ENCODE data around the gene PURB.
"Not testable (repeated sequence)": the region's sequence is repeated elsewhere in the genome, so short reads cannot be mapped to it uniquely, and the experiment has no call there.

PURB gene

GRCh38 chr7:44853391-44853790 lies 31.9 kb downstream of the PURB start:
- DNase-seq (ENCODE audit: low read depth, low spot score) = no peak

GRCh38 chr7:44852590-44852989 lies 32.7 kb downstream of the PURB start:
- DNase-seq (ENCODE audit: low read depth, low spot score) = no peak

DNA sequence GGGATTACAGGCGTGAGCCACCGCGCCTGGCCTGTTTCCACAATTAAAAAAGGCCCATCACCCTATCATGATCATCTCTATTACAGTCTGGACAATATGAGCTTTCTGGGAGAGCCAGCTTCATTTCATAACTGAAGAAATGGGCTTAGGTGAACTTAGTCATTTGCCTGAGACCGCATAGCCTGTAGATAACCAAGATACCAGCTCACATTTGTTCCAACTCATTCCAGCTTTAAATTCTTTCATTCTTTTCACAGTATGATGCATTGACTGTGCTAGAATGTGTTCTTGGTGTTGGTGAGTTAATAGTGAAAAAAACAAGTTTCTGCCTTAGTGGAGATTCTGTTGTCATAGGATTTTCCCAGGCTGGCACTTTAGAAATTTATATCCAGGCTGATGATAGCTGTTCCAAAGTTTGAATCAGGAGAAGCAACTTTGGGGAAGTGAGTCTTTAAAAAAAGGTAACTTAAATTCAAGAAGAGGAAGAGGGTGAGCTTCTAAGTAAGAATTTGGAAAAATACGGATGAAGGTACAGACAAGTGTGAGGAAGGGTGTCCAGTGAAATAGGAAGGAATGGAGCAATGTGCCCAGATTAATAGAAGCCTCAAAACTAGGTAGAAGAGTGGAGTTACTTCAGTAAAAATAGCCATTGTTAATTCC lies 35.3 kb downstream of the PURB start:
- no peak for DNase-seq (ENCODE audit: low read depth, low spot score)

DNA sequence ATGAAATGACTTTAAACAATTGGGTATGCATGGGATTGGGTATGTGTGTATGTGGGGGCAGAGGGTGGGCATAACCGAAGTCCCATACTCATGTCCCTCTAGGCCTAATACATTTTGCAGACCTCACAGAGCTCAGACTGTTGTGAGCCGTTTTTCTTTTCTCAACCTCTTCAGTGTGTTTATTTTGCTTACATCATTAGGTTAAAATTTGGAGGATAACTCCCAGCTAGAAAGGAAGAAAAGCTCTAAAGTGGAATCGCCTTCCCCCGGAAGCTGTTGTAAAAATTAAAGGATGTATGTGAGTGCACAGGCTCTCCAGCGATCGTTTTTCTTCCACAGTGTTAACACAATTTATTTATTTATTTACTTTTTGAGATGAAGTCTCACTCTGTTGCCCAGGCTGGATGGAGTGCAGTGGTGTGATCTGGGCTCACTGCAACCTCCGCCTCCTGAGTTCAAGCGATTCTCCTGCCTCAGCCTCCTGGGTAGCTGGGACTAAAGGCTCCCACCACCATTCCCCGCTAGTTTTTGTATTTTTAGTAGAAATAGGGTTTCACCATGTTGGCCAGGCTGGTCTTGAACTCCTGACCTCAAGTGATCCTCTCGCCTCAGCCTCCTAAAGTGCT lies 36.0 kb downstream of the PURB start:
- no peak for DNase-seq (ENCODE audit: low read depth, low spot score)

DNA sequence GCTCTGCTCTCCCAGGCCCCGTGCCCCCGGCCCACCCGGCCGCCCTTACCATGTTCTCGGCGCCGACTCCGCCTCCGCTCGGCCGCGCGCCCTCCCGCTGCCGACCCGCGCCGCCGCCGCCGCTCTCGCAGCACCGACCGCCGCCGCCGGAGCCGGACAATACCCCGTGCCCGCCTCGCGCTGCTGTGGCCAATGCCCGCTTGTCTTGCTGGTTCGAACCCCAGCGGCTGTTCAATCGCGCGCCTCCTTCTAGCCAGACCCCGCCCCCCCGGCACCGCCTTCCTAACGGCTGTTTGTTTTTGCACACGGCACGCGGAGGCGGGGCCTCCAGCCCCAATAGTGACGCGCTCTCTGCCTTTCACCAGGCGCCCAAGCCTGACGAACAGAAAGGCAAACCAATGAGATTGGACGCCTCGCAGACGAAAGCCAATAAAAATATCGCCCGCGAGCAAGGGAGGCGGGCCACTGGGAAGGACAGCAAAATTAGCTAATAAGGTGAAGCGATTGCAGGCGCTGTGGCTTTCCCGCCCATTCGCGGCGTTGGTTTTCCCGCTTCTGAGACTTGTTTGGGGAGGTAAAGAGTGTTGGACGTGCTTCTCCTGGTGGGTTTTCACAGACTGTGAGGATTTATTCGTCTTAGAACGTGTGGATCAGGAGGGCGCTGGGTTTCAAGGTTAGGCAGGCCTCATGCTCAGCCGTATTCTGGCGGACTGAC lies 37.3 kb downstream of the PURB start, which contains the start of gene H2AZ2:
H2AZ2 (minus strand) TSS at position 168 of the 715 bp plus-strand sequence; CDS start at position 52, 116 bp downstream.
- DNase-seq (ENCODE audit: low read depth, low spot score) = peak; percentile 100

DNA sequence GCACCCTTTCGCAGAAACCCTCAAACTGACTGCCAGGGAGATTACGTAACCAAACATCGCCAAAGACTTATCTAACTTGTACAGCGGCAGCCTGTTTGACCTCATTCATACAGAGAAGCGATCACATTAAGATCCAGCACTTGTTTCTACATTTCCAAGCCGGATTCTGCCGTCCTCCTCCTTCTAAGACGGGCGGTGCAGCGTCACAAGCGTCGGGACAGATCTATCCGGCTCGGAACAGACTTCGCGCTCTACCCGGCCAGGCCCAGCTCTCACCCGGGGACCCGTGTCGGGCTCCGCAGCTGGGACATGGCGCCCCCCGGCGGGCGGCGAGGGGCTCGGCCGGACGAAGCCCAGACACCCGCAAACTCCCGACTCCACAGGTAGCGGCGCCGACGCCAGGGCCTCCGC lies 37.8 kb downstream of the PURB start:
- DNase-seq (ENCODE audit: low read depth, low spot score) = peak; percentile 62

- DNase-seq (ENCODE audit: low read depth, low spot score) = no peak
Observed at GRCh38 chr7:44846816-44847508, 38.4 kb downstream of the PURB start.

DNA sequence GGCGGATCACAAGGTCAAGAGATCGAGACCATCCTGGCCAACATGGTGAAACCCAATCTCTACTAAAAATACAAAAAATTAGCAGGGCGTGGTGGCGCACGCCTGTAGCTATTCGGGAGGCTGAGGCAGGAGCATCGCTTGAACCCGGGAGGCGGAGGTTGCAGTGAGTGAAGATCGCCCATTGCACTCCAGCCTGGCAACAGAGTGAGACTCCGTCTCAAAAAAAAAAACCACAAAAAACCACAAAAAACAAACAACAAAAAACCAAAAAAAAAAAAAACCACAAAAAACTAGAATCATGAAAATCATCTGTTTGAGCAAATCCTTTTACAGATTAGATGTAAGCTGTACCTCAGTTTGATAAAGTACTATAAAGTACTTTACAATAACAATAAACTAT lies 38.9 kb downstream of the PURB start:
- DNase-seq (ENCODE audit: low read depth, low spot score) = not testable (repeated sequence)

- no peak for DNase-seq (ENCODE audit: low read depth, low spot score)
Observed at GRCh38 chr7:44845451-44845850, 39.9 kb downstream of the PURB start.

GRCh38 chr7:44843440-44843839 lies 41.9 kb downstream of the PURB start:
- not testable (repeated sequence) for DNase-seq (ENCODE audit: low read depth, low spot score)

GRCh38 chr7:44842675-44843074 lies 42.7 kb downstream of the PURB start:
- not testable (repeated sequence) for DNase-seq (ENCODE audit: low read depth, low spot score)

DNA sequence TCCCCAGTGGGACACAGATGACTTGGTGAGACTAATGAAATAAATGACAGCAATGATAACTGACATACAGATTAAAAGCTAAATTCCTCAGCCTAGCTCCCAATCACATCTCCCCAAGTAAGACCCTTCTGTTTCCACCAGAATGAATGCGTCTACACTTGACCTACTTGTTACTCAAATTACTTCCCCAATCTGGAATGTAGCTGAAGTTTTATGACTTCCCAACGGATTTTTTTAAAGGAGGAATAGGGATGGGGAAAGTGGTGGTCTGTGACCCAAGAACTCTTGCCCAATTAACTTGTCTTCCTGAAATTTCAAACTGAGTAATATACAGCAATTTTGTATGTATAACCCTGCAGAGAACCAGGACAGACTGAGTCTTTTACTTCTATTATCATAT lies 46.6 kb downstream of the PURB start:
- no peak for DNase-seq (ENCODE audit: low read depth, low spot score)

DNA sequence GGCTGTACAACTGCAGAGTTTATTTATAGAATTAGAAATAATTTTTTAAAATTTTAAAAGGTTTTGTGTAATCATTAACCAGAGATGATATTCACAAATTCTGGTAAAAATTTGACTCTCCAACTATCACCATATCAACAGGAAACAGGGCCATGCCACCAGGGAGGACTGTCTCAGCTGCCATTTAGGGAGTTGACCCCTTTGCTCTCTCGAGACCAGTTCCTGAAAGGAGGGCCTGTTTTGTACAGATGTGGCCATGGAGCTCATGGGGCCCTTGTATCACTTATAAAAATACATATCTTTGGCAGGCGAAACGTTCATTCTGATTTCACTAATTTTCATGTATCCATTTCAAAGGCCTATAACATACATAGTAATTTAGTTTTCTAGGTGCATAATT lies 57.8 kb downstream of the PURB start:
- no peak for DNase-seq (ENCODE audit: low read depth, low spot score)
